ENCODE results near the gene GK. TPM values are rescaled to one million over a fixed set of nuclear protein-coding genes. Genes with fewer than 3 reads are reported as not detected.
A peak's percentile ranks its signal among the peaks of the same experiment; 100 is the strongest.

GK gene
- total RNA-seq = 10 to 100 TPM in 1 of 2 donors, 1 to 10 TPM in 1; 8.9 to 10.2 TPM
- polyA plus RNA-seq (2013, experiment 1 of 2) = 6.0 TPM
- 5.4 TPM for polyA plus RNA-seq (2013, experiment 2 of 2)
- long read RNA-seq, experiment 1, partial matches to known transcripts = 0 of 2 reads
- long read RNA-seq, experiment 1, other reads (novel, unspliced or antisense) = 1 of 2 reads
- long read RNA-seq, experiment 2, partial matches to known transcripts = 0 of 6 reads
- long read RNA-seq, experiment 2, other reads (novel, unspliced or antisense) = 3 of 6 reads
- long read RNA-seq, experiment 3, transcript GK-203 (20 exons, 3,707 nt) = major isoform, 9 of 20 reads
- long read RNA-seq, experiment 3, partial matches to known transcripts = 2 of 20 reads
- long read RNA-seq, experiment 3, other reads (novel, unspliced or antisense) = 7 of 20 reads
- long read RNA-seq, experiment 4, partial matches to known transcripts = 1 of 2 reads
- long read RNA-seq, experiment 4, other reads (novel, unspliced or antisense) = 1 of 2 reads

GRCh38 chrX:30653415-30654131, at the start of gene GK:
GK (plus strand) TSS chrX:30653423; CDS start chrX:30653538, 115 bp downstream.
- peaks cover 7% of the 10 kb centered on the region for H3K27me3 Mint-ChIP-seq (ENCODE audit: insufficient read depth)
- H3K4me3 Mint-ChIP-seq = peak within 1 kb of the TSS; percentile 82
- no peaks in the 10 kb centered on the region for H3K9me3 Mint-ChIP-seq
- Histone ChIP-seq H3K27ac (ENCODE audit: low read depth, low read length) (no peak within 1 kb of the TSS), H3K4me1 (ENCODE audit: control insufficient read depth, insufficient read depth, low read length) (no peaks in the 10 kb centered on the region), H3K9me3 (ENCODE audit: control insufficient read depth, low read length) (no peaks in the 10 kb centered on the region), H3K27me3 (ENCODE audit: control insufficient read depth, insufficient read depth, low read length, poor library complexity, severe bottlenecking) (no peaks in the 10 kb centered on the region), H3K4me3 (ENCODE audit: low read length) (peak within 1 kb of the TSS; percentile 80), H3K36me3 (ENCODE audit: control insufficient read depth, insufficient read depth, low read length) (no peaks in the 10 kb centered on the region), H3K9ac (ENCODE audit: extremely low read depth, low read length, poor library complexity, severe bottlenecking) (peak within 1 kb of the TSS; percentile 15)
- WGBS, 2 experiments (ENCODE audit: insufficient coverage in 1 of 2, insufficient read length in 1 of 2) = 4% methylated on average over 36 of the region's 53 CpGs; no CpG with 5 or more reads in 1 of the 2 experiments
- peak; percentile 54 for DNase-seq
- H3K4me1 Mint-ChIP-seq = peaks cover 13% of the 10 kb centered on the region
- peak within 1 kb of the TSS; percentile 96 for H3K27ac Mint-ChIP-seq
- TF ChIP-seq CTCF (conservative IDR thresholded peaks at IDR 0.05) = no peak
- no peaks in the 10 kb centered on the region for H3K36me3 Mint-ChIP-seq (ENCODE audit: low read depth)

- 90 to 100% methylated on average over 1 of the region's 1 CpG for WGBS, 2 experiments (ENCODE audit: insufficient coverage in 1 of 2, insufficient read length in 1 of 2)
- no peaks in the 10 kb centered on the region for H3K36me3 ChIP-seq (ENCODE audit: control insufficient read depth, insufficient read depth, low read length)
- no peaks in the 10 kb centered on the region for H3K9me3 ChIP-seq (ENCODE audit: control insufficient read depth, low read length)
- no peak overlapping the region for H3K27ac Mint-ChIP-seq
- peaks cover 2% of the 10 kb centered on the region for H3K9me3 Mint-ChIP-seq
- H3K27me3 Mint-ChIP-seq (ENCODE audit: insufficient read depth) = no peaks in the 10 kb centered on the region
- H3K4me3 Mint-ChIP-seq = no peak overlapping the region
- no peaks in the 10 kb centered on the region for H3K36me3 Mint-ChIP-seq (ENCODE audit: low read depth)
- no peak overlapping the region for H3K27ac ChIP-seq (ENCODE audit: low read depth, low read length)
- H3K4me3 ChIP-seq (ENCODE audit: low read length) = no peak overlapping the region
- H3K4me1 ChIP-seq (ENCODE audit: control insufficient read depth, insufficient read depth, low read length) = no peaks in the 10 kb centered on the region
- DNase-seq = no peak
- TF ChIP-seq CTCF (conservative IDR thresholded peaks at IDR 0.05) = no peak
- H3K9ac ChIP-seq (ENCODE audit: extremely low read depth, low read length, poor library complexity, severe bottlenecking) = no peak overlapping the region
- peaks cover 10% of the 10 kb centered on the region for H3K4me1 Mint-ChIP-seq
- no peaks in the 10 kb centered on the region for H3K27me3 ChIP-seq (ENCODE audit: control insufficient read depth, insufficient read depth, low read length, poor library complexity, severe bottlenecking)
These were observed 46.1 kb upstream of the GK start for GRCh38 chrX:30607155-30607554.

GRCh38 chrX:30610026-30610425, 43.2 kb upstream of the GK start:
- no peaks in the 10 kb centered on the region for H3K27me3 Mint-ChIP-seq (ENCODE audit: insufficient read depth)
- Histone ChIP-seq H3K9me3 (ENCODE audit: control insufficient read depth, low read length) (no peaks in the 10 kb centered on the region), H3K9ac (ENCODE audit: extremely low read depth, low read length, poor library complexity, severe bottlenecking) (no peak overlapping the region), H3K27ac (ENCODE audit: low read depth, low read length) (no peak overlapping the region), H3K4me1 (ENCODE audit: control insufficient read depth, insufficient read depth, low read length) (no peaks in the 10 kb centered on the region), H3K27me3 (ENCODE audit: control insufficient read depth, insufficient read depth, low read length, poor library complexity, severe bottlenecking) (no peaks in the 10 kb centered on the region), H3K36me3 (ENCODE audit: control insufficient read depth, insufficient read depth, low read length) (no peaks in the 10 kb centered on the region), H3K4me3 (ENCODE audit: low read length) (no peak overlapping the region)
- no peaks in the 10 kb centered on the region for H3K9me3 Mint-ChIP-seq
- no peaks in the 10 kb centered on the region for H3K36me3 Mint-ChIP-seq (ENCODE audit: low read depth)
- 89% methylated on average over 2 of the region's 2 CpGs; no CpG with 5 or more reads in 1 of the 2 experiments for WGBS, 2 experiments (ENCODE audit: insufficient coverage in 1 of 2, insufficient read length in 1 of 2)
- H3K4me1 Mint-ChIP-seq = peaks cover 6% of the 10 kb centered on the region
- peak overlapping the region; percentile 67 for H3K27ac Mint-ChIP-seq
- DNase-seq = no peak
- TF ChIP-seq CTCF (conservative IDR thresholded peaks at IDR 0.05) = no peak
- no peak overlapping the region for H3K4me3 Mint-ChIP-seq

All from endodermal cell (in vitro differentiated cells).